Stimulated activated CD8-positive, alpha-beta memory T cell treated with anti-CD3 and anti-CD28 coated beads, Interleukin-12 subunit alpha, Interleukin-12 subunit beta, amount 100 ng/mL, for 1 hour (primary cell): Measurements from ENCODE around the gene ZNF837.
"Not testable (repeated sequence)": the region's sequence is repeated elsewhere in the genome, so short reads cannot be mapped to it uniquely, and the experiment has no call there.

ENCODE experiments used
- DNase-seq: peaks from one replicate; pipeline ENCODE4 v3.0.0-alpha.2; 2020; ENCODE audit warnings: low read depth

ZNF837 gene

GRCh38 chr19:58380662-58381459 lies at the start of gene ZNF837:
TSS of gene ZNF837 (minus strand) at chr19:58381030. CDS start at chr19:58369332, 11,698 bp downstream.
- peak; percentile 94 for DNase-seq

GRCh38 chr19:58429745-58430144 lies 48.9 kb upstream of the ZNF837 start:
- no peak for DNase-seq

- no peak for DNase-seq
Observed at GRCh38 chr19:58428617-58429016, 47.8 kb upstream of the ZNF837 start.

- DNase-seq: no peak
Observed at GRCh38 chr19:58417071-58417470, 36.2 kb upstream of the ZNF837 start.

- no peak for DNase-seq
Observed at GRCh38 chr19:58416604-58417003, 35.8 kb upstream of the ZNF837 start.

GRCh38 chr19:58409010-58409790 lies 28.4 kb upstream of the ZNF837 start:
- no peak for DNase-seq

- DNase-seq: peak; percentile 88
Observed at GRCh38 chr19:58408152-58409009, 27.6 kb upstream of the ZNF837 start, which contains the start of gene ZNF584. TSS of gene ZNF584 (plus strand) at chr19:58408649. CDS start at chr19:58409148, 499 bp downstream.

GRCh38 chr19:58407658-58408151 lies 26.9 kb upstream of the ZNF837 start:
- no peak for DNase-seq

- no peak for DNase-seq
Observed at GRCh38 chr19:58406818-58407657, 26.2 kb upstream of the ZNF837 start.

GRCh38 chr19:58403920-58404478 lies 23.2 kb upstream of the ZNF837 start:
- DNase-seq: not testable (repeated sequence)

- DNase-seq: no peak
Observed at GRCh38 chr19:58401840-58402421, 21.1 kb upstream of the ZNF837 start.

- DNase-seq: peak; percentile 99
Observed at GRCh38 chr19:58400916-58401839, 20.3 kb upstream of the ZNF837 start.

- no peak for DNase-seq
Observed at GRCh38 chr19:58400316-58400915, 19.6 kb upstream of the ZNF837 start.

- DNase-seq: no peak
Observed at GRCh38 chr19:58399903-58400302, 19.1 kb upstream of the ZNF837 start.

GRCh38 chr19:58398545-58398944 lies 17.7 kb upstream of the ZNF837 start:
- no peak for DNase-seq

- no peak for DNase-seq
Observed at GRCh38 chr19:58398087-58398486, 17.3 kb upstream of the ZNF837 start.

GRCh38 chr19:58397533-58398037 lies 16.8 kb upstream of the ZNF837 start:
- DNase-seq: no peak

GRCh38 chr19:58396691-58397532 lies 16.1 kb upstream of the ZNF837 start:
- no peak for DNase-seq
